Lung (tissue), 12 donors: ENCODE results near the gene GRHPR. TPM values are rescaled to one million over a fixed set of nuclear protein-coding genes. Genes with fewer than 3 reads are reported as not detected.
"Not testable (repeated sequence)": the region's sequence is repeated elsewhere in the genome, so short reads cannot be mapped to it uniquely, and the experiment has no call there.

Experiments used
- ATAC-seq: fragments of 200-7000 bp; cut with Tn5 transposase; one replicate; pipeline ENCODE4 v1.9.1; 2020; ENCODE audit warnings: moderate number of reproducible peaks; ENCODE audit not compliant: insufficient read depth, low FRiP score
- DNase-seq, 3 donors: peaks; one replicate each; pipeline ENCODE4 v3.0.0-alpha.2; 2013 to 2017
- H3K27ac ChIP-seq, 2 donors: one replicate each; pipeline ENCODE4 v1.5.1; 2013; ENCODE audit warnings: mild to moderate bottlenecking in 2 of 2, moderate library complexity in 2 of 2, control low read depth in 1 of 2, inconsistent platforms in 1 of 2, low read depth in 1 of 2, low read length in 1 of 2
- H3K27me3 ChIP-seq, 3 donors: one replicate each; pipeline ENCODE4 v1.5.1; 2013; ENCODE audit warnings: low read length in 2 of 3; ENCODE audit not compliant: control insufficient read depth in 3 of 3, insufficient read depth in 3 of 3
- H3K36me3 ChIP-seq, 4 donors: one replicate each; pipeline ENCODE4 v1.5.1; 2013; ENCODE audit warnings: low read length in 4 of 4, mild to moderate bottlenecking in 1 of 4, moderate library complexity in 1 of 4; ENCODE audit not compliant: control insufficient read depth in 4 of 4, insufficient read depth in 4 of 4
- H3K4me1 ChIP-seq, 5 donors: one replicate each; pipeline ENCODE4 v1.5.1; 2013; ENCODE audit warnings: low read length in 5 of 5, mild to moderate bottlenecking in 2 of 5, moderate library complexity in 1 of 5; ENCODE audit not compliant: control insufficient read depth in 5 of 5, insufficient read depth in 5 of 5
- H3K4me3 ChIP-seq: one replicate; pipeline ENCODE4 v1.5.1; 2013; ENCODE audit warnings: mild to moderate bottlenecking, control low read depth, moderate library complexity
- H3K9ac ChIP-seq, 2 donors: one replicate each; pipeline ENCODE4 v1.5.1; 2013; ENCODE audit warnings: low read length in 2 of 2, control low read depth in 1 of 2; ENCODE audit not compliant: insufficient read depth in 1 of 2
- H3K9me3 ChIP-seq, 4 donors: one replicate each; pipeline ENCODE4 v1.5.1; 2013; ENCODE audit warnings: low read length in 3 of 4, mild to moderate bottlenecking in 1 of 4, moderate library complexity in 1 of 4; ENCODE audit not compliant: control insufficient read depth in 4 of 4, insufficient read depth in 3 of 4
- CTCF ChIP-seq: IDR thresholded peaks from 2 replicates; pipeline ENCODE4 v1.5.1; 2012; ENCODE audit warnings: mild to moderate bottlenecking; ENCODE audit errors: control extremely low read depth, extremely low read depth
- WGBS, 2 donors: extraction: QIAGEN DNeasy Blood & Tissue Kit; methylation state at CpG; one replicate each; pipeline ENCODE4 v1.1.7; 2013; 5-methylcytosine and 5-hydroxymethylcytosine counted together
- polyA plus RNA-seq, 2 donors: library from polyadenylated mRNA; stranded (reverse); fragments of 200-250 nt; gene quantifications; one replicate each; pipeline ENCODE4 v1.2.1, GENCODE V29; 2013
- total RNA-seq, 2 donors: library from RNA; depleted of rRNA in 1 of 2; stranded (reverse); fragments of >200 nt in 1 of 2; gene quantifications; one replicate each; pipeline ENCODE4 v1.2.1, GENCODE V29; 2014 to 2021
- donor health status: control.
- donor health status: control.
- donor health status: Bipolar disorder and iron deficiency.
- donor health status: healthy.
- donor health status: DM: yes; HTN: yes; CAD: no.

GRHPR gene
- total and polyA plus RNA-seq, 4 donors = 55.5 to 98.9 (median 73.5) TPM

DNA sequence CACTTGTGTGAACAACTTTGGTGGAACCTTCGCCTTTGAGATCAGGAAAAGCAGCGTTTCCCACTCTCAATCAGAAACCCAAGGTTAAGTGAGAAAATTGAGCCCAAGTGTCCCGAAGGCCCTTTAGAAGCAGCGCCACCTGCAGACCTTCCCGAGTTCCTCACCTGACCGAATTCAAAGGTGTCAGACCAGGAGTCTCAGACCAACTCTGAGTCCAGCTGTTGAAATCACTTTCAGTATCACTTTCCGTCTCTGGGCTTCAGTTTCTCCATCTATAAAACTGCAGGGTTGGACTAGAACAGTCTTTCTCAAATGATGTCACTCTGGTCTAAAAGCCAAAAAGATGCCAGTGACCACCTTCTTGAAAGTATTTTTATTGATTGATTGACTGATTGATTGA lies 31.7 kb upstream of the GRHPR start:
- H3K9ac ChIP-seq = no peak overlapping the region
- WGBS, 2 donors = 40 to 46% methylated on average over 7 of the region's 7 CpGs
- DNase-seq = no peak

DNA sequence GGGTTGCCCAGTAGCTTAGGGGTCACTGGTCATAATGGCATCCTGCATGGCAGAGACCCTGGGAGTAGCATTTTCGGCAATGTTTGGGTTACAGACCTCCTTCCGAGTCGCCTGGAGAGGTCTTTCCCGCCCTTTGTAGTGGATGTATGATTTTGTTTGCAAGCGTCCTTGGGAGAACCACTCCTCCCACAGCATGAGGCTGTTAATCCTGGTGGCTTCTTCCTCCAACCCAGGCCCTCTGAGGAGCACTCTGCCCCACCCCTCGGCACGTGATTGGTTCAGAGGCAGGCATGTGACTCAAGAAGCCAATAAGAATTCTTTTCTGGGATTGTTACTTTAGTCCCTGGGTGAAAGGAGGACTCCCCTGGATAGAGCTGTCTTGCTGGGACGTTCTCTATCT lies 30.2 kb upstream of the GRHPR start:
- Histone ChIP-seq H3K9me3 (peaks cover 0 to 4% (median 0%) of the 10 kb centered on the region in 4 donors), H3K36me3 (no peaks in the 10 kb centered on the region), H3K4me1 (no peaks in the 10 kb centered on the region), H3K4me3 (no peak overlapping the region), H3K27me3 (no peaks in the 10 kb centered on the region), H3K9ac (no peak overlapping the region), H3K27ac (no peak overlapping the region)
- DNase-seq (no peak), ATAC-seq (no peak)
- 80 to 87% methylated on average over 8 of the region's 8 CpGs for WGBS, 2 donors
- TF ChIP-seq CTCF = no peak

More for the DNA sequence above, 31.7 kb upstream of the GRHPR start:
- no peaks in the 10 kb centered on the region for H3K36me3 ChIP-seq
- no peak for TF ChIP-seq CTCF
- no peaks in the 10 kb centered on the region for H3K27me3 ChIP-seq
- H3K4me3 ChIP-seq = no peak overlapping the region
- no peak overlapping the region for H3K27ac ChIP-seq
- peaks cover 0 to 4% (median 0%) of the 10 kb centered on the region in 4 donors for H3K9me3 ChIP-seq
- no peak for ATAC-seq
- no peaks in the 10 kb centered on the region for H3K4me1 ChIP-seq

- Histone ChIP-seq H3K36me3 (no peaks in the 10 kb centered on the region), H3K27ac (no peak overlapping the region), H3K4me3 (no peak overlapping the region), H3K27me3 (no peaks in the 10 kb centered on the region), H3K9ac (no peak overlapping the region), H3K9me3 (peaks cover 0 to 2% (median 0%) of the 10 kb centered on the region in 4 donors), H3K4me1 (no peaks in the 10 kb centered on the region)
- WGBS, 2 donors = 66 to 81% methylated on average over 12 of the region's 12 CpGs
- no peak for TF ChIP-seq CTCF
- DNase-seq = no peak
- ATAC-seq = no peak
Measured at GRCh38 chr9:37395229-37395628, 27.3 kb upstream of the GRHPR start.

- Histone ChIP-seq H3K4me3 (no peak overlapping the region), H3K36me3 (no peaks in the 10 kb centered on the region), H3K27me3 (no peaks in the 10 kb centered on the region), H3K4me1 (no peaks in the 10 kb centered on the region), H3K9ac (no peak overlapping the region), H3K9me3 (peaks cover 0 to 2% (median 0%) of the 10 kb centered on the region in 4 donors), H3K27ac (no peak overlapping the region)
- DNase-seq = no peak
- ATAC-seq = no peak
- TF ChIP-seq CTCF = no peak
- 76 to 86% methylated on average over 8 of the region's 8 CpGs for WGBS, 2 donors
Measured at GRCh38 chr9:37395663-37396062, 26.8 kb upstream of the GRHPR start.

GRCh38 chr9:37397948-37398347 lies 24.5 kb upstream of the GRHPR start:
- not testable (repeated sequence) for ATAC-seq, H3K27ac ChIP-seq, H3K9ac ChIP-seq, H3K4me1 ChIP-seq, H3K4me3 ChIP-seq, DNase-seq, H3K9me3 ChIP-seq, H3K36me3 ChIP-seq, H3K27me3 ChIP-seq
- WGBS, 2 donors = 93 to 97% methylated on average over 3 of the region's 3 CpGs
